ENCODE measurements around the gene ARNT2. TPM values are rescaled to one million over a fixed set of nuclear protein-coding genes. Genes with fewer than 3 reads are reported as not detected.

Gene ARNT2
- total and polyA plus RNA-seq, 12 donors: 2.0 to 6.4 (median 3.5) TPM

DNA sequence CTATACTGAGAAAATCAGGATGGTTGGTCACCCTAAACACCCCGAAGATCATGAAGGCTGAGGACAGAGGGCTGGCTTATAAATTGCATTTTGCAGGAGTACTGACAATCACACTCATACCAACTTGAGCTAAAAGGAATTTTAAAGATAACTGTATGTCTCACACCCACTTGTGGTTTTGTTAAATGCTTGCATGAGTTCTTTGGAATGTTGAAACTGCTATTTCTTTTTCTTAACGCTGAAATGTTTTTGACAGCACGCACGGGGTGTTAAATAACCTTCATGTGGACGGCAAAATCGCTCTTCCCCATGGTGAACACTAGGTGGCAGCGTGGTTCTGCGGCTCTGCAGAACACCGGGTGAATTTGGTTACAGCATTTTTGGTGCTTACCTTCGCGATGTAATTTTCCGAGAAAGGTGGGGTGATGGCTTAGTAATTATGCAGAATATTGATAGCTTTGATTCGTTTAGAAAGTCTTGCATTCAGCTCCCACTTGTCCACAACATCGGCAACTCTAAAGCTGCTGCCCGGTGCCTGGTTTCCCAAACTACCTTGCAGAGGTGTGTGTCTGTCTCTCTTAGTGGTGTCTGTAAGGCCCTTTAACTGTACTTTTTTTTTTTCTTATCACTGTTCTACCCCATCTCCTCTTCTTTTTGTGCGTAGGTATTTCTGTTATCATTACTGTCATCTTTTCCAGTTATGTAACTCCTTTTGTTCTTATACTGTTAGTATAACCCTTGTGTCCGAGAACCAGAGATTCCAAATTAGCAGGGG, 51.7 kb downstream of the ARNT2 start:
- H3K27me3 ChIP-seq: no peaks in the 10 kb centered on the region
- WGBS, 4 donors: 18 to 20% (median 20%) methylated on average over 17 of the region's 17 CpGs
- H3K4me1 ChIP-seq (replicated peaks in 1 of 2): peaks cover 0 to 4% of the 10 kb centered on the region in 2 donors
- no peaks in the 10 kb centered on the region for H3K9me3 ChIP-seq (replicated peaks in 1 of 3)
- peak; percentile 37 to 69 (median 59) for DNase-seq
- no peak overlapping the region for H3K4me3 ChIP-seq
- no peak for TF ChIP-seq POLR2A (IDR thresholded peaks at IDR 0.05)
- TF ChIP-seq, protein P1, sequence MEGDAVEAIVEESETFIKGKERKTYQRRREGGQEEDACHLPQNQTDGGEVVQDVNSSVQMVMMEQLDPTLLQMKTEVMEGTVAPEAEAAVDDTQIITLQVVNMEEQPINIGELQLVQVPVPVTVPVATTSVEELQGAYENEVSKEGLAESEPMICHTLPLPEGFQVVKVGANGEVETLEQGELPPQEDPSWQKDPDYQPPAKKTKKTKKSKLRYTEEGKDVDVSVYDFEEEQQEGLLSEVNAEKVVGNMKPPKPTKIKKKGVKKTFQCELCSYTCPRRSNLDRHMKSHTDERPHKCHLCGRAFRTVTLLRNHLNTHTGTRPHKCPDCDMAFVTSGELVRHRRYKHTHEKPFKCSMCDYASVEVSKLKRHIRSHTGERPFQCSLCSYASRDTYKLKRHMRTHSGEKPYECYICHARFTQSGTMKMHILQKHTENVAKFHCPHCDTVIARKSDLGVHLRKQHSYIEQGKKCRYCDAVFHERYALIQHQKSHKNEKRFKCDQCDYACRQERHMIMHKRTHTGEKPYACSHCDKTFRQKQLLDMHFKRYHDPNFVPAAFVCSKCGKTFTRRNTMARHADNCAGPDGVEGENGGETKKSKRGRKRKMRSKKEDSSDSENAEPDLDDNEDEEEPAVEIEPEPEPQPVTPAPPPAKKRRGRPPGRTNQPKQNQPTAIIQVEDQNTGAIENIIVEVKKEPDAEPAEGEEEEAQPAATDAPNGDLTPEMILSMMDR (IDR thresholded peaks at IDR 0.05): peak; percentile 86 to 94 (median 92)
- no peak overlapping the region for H3K27ac ChIP-seq
- H3K36me3 ChIP-seq (replicated peaks in 1 of 2): no peaks in the 10 kb centered on the region
- intact Hi-C loops (cut with DNase I): loop anchor here (5.0 to 10.0 kb wide), 5 partner anchors 49 to 516 kb away; partner anchors contain the start of gene CEMIP (in 2 of the 2)

- peaks cover 0 to 4% of the 10 kb centered on the region in 2 donors for H3K4me1 ChIP-seq (replicated peaks in 1 of 2)
- TF ChIP-seq, protein P1 (IDR thresholded peaks at IDR 0.05): no peak
- TF ChIP-seq POLR2A (IDR thresholded peaks at IDR 0.05): no peak
- H3K4me3 ChIP-seq: no peak overlapping the region
- H3K27ac ChIP-seq: no peak overlapping the region
- no peaks in the 10 kb centered on the region for H3K27me3 ChIP-seq
- DNase-seq: no peak
- intact Hi-C loops (cut with DNase I): loop anchor here (5.0 to 10.0 kb wide), 5 partner anchors 48 to 515 kb away; partner anchors contain the start of gene CEMIP (in 2 of the 2)
- 49 to 57% (median 54%) methylated on average over 4 of the region's 4 CpGs for WGBS, 4 donors
- H3K9me3 ChIP-seq (replicated peaks in 1 of 3): no peaks in the 10 kb centered on the region
- no peaks in the 10 kb centered on the region for H3K36me3 ChIP-seq (replicated peaks in 1 of 2)
Measured at GRCh38 chr15:80456517-80457492, 52.6 kb downstream of the ARNT2 start.

DNA sequence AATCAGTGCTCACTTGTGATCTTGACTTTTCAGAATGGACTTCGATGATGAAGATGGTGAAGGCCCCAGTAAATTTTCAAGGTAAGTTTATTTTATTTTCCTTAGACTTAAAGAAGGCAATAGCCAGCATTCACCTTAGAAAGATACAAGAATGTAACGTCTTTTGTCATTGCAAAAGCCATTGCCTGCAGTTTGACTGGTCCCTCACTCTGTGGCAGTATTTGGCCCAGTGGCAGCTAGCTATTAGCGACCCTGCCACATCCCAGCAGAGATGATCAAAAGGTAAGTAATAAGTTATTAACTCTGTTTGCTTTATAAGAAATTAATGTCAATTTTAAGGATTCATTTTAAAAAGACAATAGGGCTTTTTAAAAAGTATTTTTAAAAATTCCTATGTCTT, 53.7 kb downstream of the ARNT2 start:
- no peaks in the 10 kb centered on the region for H3K27me3 ChIP-seq
- no peak overlapping the region for H3K27ac ChIP-seq
- H3K4me1 ChIP-seq (replicated peaks in 1 of 2): peaks cover 0 to 4% of the 10 kb centered on the region in 2 donors
- 86 to 92% (median 90%) methylated on average over 3 of the region's 3 CpGs for WGBS, 4 donors
- no peaks in the 10 kb centered on the region for H3K36me3 ChIP-seq (replicated peaks in 1 of 2)
- TF ChIP-seq, protein P1 (IDR thresholded peaks at IDR 0.05): no peak
- no peak overlapping the region for H3K4me3 ChIP-seq
- no peaks in the 10 kb centered on the region for H3K9me3 ChIP-seq (replicated peaks in 1 of 3)
- no peak for DNase-seq
- intact Hi-C loops (cut with DNase I): loop anchor here (5.0 to 10.0 kb wide), 5 partner anchors 47 to 514 kb away; partner anchors contain the start of gene CEMIP (in 2 of the 2)

- no peaks in the 10 kb centered on the region for H3K36me3 ChIP-seq (replicated peaks in 1 of 2)
- TF ChIP-seq, protein P1 (IDR thresholded peaks at IDR 0.05): no peak
- no peak for TF ChIP-seq POLR2A (IDR thresholded peaks at IDR 0.05)
- intact Hi-C loops (cut with DNase I): loop anchor here (5.0 to 10.0 kb wide), 5 partner anchors 46 to 514 kb away; partner anchors contain the start of gene CEMIP (in 2 of the 2)
- H3K27ac ChIP-seq: no peak overlapping the region
- WGBS, 4 donors: 91 to 96% (median 93%) methylated on average over 2 of the region's 2 CpGs
- no peaks in the 10 kb centered on the region for H3K27me3 ChIP-seq
- H3K4me1 ChIP-seq (replicated peaks in 1 of 2): peaks cover 0 to 4% of the 10 kb centered on the region in 2 donors
- H3K9me3 ChIP-seq (replicated peaks in 1 of 3): no peaks in the 10 kb centered on the region
- no peak overlapping the region for H3K4me3 ChIP-seq
- DNase-seq: no peak
Measured at GRCh38 chr15:80458580-80458979, 54.4 kb downstream of the ARNT2 start.
